Activated T-helper 1 cell treated with Interleukin-2 at 50 U/mL for 16 hours (primary cell): ENCODE data around the gene KNSTRN.

ENCODE experiments used
- DNase-seq: peaks from one replicate; pipeline ENCODE4 v3.0.0-alpha.2; 2020; ENCODE audit warnings: low read depth

The KNSTRN gene

DNA sequence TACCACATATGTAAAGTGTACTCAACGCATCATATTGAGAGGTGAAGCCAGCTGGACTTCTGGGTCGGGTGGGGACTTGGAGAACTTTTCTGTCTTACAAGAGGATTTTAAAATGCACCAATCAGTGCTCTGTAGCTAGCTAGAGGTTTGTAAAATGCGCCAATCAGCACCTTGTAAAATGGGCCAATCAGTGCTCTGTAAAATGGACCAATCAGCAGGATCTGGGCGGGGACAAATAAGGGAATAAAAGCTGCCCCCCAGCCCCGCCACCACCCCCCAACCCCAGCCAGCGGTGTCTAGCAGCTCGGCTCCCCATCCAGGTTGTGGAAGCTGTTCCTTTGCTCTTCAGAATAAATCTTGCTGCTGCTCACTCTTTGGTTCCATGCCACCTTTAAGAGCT is 16.8 kb downstream of the KNSTRN start:
- DNase-seq: no peak

DNA sequence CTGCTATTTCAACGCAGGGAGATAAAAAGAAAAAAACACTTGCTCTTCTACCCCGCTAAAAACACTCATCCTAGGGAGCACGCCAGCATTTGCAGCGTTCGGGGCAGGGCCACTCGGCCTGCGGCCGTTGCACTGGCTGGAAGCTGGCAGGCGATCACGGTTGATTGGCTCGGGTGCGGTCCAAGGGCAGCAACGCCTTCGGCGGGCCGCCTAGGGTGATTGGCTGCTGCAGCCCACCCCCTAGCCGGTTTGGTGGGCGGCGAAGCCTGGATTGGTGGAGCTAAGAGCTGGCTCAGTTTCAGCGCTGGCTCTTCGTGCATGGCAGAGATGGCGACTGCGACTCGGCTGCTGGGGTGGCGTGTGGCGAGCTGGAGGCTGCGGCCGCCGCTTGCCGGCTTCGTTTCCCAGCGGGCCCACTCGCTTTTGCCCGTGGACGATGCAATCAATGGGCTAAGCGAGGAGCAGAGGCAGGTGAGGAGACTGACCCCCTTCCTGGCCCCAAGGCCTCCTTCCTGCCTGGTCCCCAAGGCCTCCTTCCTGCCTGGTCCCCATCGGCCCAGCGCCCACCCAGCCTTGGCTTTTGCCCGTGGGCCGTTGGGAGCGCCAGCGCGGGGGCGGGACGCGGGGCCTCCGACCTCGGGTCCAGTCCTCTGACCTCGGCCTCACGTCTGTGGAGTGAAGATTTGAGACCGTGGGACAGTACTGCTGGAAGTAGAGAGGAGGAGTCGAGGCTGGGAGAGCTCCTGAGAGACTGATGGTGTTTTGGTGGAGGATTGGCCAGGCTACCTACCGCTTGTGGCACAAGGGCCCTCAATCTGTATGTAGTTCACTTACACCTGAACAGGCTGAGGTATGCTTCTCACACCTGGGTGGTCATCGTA is 23.2 kb downstream of the KNSTRN start, which contains the start of gene IVD:
Gene IVD, plus strand, starts transcription at position 295 of the 881 bp plus-strand sequence. Its CDS starts 33 bp downstream, at position 328.
- peak; percentile 78 for DNase-seq

DNA sequence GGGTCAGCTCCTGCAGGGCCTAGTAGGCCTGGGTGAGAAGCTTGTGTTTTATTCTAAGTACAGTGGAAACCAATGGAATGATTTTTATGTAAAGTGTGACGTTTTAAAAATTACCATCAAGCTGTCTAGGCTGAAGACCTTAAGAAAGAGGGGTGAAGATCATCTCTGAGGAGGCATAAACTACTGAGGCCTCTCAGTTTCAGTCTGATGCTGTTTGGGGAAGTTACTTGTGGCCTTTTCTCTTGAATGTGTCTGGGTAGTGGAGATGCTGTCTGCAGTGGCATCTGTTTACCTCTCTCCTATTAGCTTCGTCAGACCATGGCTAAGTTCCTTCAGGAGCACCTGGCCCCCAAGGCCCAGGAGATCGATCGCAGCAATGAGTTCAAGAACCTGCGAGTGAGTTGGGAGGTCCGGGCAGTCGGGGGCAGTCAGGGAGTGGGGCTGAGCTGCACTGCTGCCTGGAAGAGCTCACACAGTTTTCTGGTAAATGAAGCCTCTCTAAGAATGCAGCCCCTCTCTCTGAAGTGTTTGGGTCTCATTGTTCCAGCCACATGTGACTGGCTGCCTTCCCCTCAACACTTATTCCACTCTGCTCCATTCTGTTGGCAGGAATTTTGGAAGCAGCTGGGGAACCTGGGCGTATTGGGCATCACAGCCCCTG is 24.9 kb downstream of the KNSTRN start:
- DNase-seq: no peak

DNA sequence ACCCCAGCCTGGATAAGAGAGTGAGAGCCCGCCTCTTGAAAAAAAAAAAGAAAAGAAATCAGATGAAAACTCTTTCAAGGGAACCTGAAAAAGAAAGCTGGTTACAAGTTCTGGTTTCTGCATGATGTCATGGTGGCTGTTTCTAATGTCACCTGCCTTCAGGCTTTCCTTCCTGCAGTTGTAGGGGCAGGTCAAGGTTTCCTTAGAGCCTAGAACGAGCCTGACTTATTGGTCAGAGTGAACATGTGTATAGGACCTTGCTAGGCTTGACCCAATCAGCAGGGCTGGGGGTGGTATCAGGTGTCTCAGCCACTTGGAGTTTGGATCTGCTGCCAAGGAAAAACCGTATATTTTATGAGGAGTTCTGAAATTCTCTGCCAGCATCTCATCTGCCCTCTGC is 26.8 kb downstream of the KNSTRN start:
- DNase-seq: no peak

DNA sequence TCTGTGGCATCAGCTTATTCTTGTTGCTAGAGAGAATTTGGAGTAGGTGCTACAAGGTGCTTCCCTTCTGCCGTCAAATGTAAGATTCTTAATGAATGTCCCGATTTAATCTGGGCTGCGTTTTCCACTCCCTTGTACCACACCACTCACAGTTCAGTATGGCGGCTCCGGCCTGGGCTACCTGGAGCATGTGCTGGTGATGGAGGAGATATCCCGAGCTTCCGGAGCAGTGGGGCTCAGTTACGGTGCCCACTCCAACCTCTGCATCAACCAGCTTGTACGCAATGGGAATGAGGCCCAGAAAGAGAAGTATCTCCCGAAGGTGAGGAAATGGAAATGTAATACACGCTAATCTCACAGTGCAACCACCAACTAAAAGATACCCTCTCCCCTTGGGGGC is 28.0 kb downstream of the KNSTRN start:
- no peak for DNase-seq

DNA sequence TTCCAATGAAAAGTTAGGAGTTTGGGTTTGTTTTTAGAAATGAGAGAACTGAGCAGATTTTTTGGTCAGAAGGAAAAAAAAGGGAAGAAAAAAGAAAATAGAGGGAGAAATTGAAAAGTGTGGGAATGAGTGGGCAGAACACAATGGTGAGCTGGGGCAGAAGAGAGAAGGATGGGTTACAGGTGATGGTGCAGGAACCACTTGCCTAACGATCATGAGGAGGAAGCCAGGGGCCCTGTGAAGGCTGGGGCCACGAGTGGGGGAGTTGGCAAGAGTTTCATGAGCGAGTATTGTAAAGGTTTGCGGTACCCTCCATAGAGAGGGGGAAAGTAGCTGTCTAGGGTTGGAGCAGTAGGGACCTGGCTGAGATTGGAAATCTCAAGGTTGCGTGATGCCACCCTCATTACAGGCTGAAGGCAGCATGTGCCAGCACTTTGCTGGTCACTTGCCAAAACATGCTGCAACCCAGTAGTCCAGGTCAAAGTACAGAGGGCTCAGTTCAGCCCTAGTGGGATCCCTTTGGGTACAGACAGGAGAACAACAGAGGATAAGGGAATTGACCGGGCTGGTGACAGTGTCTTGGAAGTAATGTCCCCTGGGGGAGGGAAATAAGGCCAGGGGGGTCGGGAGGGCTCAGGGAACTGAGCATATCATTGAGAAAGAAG is 29.7 kb downstream of the KNSTRN start:
- DNase-seq: no peak

DNA sequence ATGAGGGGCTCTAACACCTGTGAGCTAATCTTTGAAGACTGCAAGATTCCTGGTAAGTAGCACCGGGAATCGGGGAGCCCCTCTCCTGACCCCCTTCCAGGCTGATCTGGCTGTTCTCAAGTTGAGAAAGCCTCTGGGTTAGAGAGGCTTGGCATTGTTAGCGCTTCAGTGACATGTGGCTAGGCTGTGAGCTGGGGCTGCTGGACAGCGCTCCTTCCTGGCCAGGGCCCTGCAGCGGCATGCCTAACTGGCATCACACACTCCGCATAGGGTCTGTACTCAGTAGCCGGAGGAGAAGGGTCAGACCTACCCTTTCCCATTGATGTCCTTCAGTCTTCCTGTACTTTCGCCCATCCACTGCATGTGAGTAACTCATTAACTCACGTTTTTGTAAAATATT is 30.5 kb downstream of the KNSTRN start:
- no peak for DNase-seq

DNA sequence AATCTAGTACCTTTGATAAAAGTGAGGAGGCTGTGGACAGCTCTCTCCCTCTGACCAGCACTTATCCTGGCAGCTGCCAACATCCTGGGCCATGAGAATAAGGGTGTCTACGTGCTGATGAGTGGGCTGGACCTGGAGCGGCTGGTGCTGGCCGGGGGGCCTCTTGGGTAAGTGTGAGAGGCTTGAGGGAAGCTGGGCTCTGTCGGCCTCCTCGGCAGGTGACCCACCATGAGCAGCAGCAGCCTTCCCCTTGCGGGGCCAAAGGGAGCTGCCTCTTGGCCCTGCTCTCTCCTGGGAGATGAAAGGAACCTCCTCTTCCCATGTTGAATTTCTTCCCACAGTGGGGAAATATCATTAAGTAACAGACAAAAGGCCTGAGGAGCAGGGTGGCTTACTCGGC is 32.3 kb downstream of the KNSTRN start:
- no peak for DNase-seq

DNA sequence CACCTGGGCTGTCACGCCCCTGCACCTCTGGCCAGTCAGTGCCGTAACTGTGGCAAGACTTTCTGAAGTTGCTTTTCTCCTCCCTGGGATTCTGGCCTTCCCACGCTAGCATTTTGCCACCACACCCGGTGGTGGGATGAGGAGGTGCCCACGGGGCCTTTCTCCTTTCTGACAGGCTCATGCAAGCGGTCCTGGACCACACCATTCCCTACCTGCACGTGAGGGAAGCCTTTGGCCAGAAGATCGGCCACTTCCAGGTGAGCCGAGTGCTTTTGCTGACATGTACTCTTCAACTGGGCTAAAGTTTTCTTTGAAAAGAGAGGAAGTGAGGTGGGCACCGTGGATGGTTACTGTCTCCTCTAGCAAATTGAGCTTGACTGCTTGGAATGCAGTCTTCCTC is 32.7 kb downstream of the KNSTRN start:
- DNase-seq: no peak

DNA sequence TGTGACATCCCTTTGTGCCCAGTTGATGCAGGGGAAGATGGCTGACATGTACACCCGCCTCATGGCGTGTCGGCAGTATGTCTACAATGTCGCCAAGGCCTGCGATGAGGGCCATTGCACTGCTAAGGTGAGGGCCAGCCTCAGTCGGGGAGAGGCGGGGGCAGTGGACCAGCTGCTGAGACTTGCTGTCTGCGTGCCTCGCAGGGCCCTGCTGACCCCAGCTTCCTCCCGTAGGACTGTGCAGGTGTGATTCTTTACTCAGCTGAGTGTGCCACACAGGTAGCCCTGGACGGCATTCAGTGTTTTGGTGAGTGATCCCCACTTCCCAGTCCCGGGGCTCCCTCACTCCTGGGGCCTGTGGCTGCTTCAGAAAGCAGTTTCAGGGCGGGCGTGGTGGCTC is 33.5 kb downstream of the KNSTRN start:
- no peak for DNase-seq

DNA sequence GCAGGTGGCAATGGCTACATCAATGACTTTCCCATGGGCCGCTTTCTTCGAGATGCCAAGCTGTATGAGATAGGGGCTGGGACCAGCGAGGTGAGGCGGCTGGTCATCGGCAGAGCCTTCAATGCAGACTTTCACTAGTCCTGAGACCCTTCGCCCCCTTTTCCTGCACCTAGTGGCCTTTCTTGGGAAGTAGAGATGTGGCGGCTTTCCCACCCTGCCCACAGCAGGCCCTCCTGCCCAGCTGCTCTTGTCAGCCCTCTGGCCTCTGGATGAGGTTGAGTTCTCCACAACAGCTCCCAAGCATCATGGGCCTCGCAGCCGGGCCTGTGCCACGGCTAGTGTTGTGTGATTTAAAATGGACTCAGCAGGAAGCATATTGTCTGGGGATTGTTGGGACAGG is 35.6 kb downstream of the KNSTRN start:
- no peak for DNase-seq

DNA sequence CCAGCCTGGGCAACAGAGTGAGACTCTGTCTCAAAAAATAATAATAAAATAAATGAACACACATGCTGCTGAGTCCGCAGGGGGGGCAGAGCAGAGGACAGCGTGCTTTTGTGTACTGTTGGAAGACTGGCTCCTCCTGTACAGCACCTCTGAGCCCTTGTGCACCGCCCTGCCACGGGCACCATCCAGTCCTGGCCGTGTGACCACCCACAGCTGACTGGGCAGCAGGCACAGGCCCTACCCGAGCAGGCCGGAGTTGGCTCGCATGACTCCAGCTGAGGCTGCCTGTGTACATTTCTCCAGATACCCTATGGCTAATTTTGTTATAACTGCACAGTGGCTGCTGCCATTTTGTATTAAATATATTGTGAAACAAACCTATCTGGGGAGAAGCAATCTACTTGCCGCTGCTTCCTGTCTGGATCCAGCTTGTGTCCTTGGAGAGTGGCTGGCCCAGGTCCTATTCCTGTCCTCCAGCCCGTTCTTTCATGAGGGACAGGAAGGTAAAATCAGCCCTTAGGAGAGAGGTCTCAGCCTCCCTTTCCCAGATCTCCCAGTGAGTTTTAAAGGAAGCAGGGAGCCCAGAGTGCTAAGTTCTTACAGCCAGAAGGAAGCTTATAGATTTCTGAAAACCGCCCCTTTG is 37.7 kb downstream of the KNSTRN start:
- DNase-seq: no peak

DNA sequence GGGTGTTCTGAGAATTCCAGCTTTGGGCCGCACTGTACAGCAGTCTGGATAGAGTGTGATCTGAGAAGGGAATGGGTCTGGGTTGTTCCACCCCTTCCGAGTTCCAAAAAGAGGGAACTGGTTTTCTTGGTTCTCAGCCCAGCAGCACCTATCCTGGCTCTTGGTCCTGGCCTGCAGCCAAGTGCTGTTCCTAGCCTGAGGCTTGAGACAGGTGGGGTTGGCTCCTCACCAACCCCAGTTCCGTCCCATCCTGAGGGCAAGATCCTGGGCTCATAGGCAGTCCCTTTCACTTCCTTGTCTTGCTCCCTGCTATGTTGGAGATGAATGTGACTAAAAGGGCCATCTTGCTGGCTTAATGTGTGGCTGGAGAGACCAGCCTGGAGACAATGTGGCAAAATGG is 38.3 kb downstream of the KNSTRN start:
- DNase-seq: no peak

DNA sequence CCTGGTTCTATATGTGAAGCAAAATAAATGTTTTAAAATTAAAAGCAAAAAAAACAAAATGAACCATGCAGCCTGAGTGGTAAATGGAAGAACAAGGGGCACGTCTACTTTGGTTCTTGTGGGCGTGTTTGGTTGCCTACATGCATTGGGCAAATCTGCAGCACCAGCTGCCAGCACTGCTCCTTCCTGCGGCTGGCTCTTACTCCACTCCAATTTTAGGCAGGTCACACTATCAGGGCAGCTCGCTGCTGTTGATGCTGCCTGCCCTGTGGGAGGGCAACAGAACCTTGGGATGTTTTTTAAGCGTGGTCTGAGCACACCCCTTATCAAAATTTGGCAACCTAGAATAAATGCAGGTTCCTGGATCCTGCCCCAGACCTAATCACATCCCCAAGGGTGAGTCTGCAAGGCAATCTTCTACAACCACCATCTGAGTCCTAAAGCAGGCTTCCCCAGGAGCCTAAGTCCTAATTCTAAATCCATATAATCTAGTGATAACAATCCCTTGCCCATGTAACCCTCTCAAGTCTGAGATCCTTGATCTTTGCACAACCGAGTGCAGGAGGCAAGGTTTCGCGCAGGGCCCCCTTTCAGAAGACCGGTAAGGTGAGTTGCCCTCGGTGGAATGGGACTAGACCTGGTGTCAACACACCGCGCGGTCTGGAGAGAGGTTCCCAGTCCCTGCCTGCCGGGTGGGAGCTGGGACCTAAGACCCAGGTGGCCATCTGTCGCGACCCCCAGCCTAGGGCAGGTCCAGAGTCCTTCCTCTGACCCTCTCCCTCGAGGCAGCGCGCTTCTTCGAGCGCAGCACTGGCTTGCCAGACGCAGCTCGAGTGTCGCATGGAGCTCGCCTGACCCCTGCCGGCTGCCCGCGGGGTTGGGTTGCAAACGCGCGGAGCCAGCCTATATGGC is 39.0 kb downstream of the KNSTRN start:
- peak; percentile 64 for DNase-seq

DNA sequence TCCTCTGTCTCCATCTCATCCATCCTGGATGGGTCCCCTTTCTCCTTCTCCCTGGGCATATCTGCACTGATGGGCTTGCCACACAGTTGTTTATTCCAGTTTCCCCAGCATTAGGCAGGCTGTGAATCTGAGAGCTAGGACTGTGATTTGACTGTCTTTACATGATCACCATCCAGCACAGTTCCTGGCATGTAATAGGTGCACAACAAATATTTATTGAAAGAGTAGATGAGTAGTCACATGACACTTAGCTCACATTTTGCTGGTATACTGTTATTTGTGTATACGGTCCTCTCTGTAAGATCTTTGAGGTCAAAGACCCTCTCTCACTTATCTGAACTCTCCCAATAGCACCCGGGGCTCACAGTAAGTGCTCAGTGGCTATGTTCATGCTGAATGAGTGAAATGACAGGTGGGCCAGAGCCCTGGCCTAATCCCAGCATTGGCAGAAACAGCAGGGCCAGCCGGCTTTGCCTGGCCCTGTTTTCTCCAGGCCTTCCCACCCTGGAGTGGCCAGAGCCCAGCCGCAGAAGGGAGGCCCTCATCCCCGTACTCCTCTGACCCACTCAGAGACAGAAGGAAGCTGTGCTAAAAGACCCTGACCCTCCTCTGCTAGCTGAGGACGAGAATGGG is 42.1 kb downstream of the KNSTRN start:
- DNase-seq: no peak

DNA sequence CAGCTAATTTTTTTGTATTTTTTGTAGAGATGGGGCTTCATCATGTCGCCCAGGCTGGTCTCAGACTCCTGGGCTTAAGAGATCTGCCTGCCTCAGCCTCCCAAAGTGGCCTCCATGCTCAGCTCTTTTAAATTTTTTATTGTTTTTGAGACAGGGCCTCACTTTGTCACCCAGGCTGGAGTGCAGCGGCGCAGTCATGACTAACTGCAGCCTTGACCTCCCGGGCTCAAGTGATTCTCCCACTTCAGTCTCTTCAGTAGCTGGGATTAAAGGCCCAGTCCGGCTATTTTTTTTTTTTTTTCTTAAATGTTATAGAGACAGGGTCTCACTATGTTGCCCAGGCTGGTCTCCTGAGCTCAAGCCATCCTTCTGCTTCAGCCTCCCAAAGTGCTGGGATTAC is 43.2 kb downstream of the KNSTRN start:
- no peak for DNase-seq

DNA sequence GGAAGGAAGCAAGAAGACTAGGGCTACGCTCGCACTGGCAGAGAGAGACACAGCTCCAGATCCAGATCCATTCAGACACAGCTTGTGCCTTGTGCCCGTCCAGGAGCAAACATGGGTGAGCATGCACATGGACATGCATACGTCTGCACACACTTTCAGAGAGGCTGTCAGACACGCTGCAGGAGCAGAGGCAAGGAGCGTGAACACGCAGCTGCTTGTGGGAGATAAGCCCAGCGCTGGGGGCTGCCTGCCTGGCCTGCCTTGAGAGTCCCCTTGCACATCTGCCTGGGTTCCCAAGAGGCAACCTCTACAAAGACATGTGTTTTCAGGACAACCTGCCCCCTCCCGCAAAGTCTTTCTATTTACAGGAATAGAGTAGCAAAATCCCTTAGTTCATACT is 44.7 kb downstream of the KNSTRN start:
- no peak for DNase-seq

DNA sequence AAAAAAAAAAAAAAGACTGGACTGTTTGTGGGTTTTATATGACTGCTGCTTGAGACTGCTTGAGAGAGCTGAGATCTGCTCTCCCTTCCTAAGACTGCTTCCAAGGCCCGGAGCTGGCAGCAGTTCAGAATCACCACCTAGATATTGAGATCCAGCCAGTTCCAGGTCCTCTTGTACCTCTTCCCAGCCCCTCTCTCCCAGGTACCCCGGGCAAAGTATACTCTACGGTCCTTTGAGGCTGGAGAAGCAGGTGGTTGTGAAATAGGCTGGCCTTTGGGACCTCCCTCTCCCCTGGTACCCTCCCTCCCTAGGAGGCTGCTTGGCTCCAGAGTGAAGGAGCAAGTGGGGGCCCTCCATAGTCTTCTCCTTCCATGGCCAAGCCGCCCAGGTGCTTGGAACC is 45.7 kb downstream of the KNSTRN start:
- no peak for DNase-seq

DNA sequence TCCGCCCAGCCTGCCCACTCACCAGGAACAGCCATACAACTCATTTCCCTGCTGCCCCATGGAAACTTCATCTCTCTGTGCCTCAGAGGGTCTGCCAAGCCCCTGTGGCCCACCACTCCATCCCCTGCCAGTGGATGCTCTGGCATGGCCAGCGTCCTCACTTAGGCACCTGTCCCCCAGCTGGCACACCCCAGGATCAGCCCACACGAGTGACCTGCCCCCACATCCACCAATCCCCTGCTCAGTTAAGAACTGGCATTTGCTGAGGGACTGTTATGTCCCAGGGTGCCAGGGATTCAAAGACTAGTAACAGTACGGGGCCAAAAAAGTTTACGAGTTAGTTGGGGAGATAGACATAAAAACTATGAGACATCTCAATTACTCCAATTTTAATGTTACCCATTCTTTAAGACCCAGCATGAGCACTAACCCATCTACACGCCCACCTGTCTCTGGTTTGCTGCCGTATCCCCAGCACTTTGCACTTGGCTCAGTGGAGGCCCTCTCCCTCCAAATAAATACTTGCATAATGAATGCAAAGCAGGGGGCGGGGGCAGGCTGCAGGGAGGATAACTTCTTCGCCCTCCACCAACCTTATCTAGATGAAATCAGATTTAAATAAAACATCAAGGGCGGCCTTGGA is 46.7 kb downstream of the KNSTRN start:
- no peak for DNase-seq

DNA sequence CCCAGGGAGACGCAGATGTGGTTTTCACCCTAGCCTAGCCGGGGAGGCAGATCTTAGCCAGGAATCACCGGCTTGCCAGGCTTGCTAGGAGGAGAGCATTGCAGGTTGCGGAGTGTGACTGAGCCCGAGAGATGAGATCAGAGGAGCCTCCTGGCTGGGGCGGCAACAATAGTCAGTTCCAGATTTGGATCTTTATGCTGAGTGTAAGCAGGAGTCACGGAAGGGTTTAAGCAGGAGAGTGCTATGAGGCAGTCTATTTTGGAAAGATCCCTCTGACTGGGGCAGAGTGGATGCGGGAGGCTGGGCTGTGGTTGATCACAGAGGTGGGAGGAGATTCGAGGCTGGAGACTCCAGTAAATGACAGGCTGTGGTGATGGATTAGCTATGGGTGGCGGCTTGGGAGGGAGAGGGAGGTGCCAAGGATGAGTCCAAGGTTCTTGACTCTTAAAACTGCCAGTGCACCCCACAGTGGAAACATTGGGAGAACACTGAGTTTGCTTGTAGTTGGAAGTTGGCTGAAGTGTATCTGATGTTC is 47.8 kb downstream of the KNSTRN start:
- no peak for DNase-seq
